A549 (cell line): ENCODE data around the gene DBH. TPM values are rescaled to one million over a fixed set of nuclear protein-coding genes. Genes with fewer than 3 reads are reported as not detected.

Experiments
- ATAC-seq, 2 experiments: fragments of 200-7000 bp in 1 of 2; fragments of >200 bp in 1 of 2; cut with Nextera tagmentation in 1 of 2; cut with Tn5 transposase in 1 of 2; 3 replicates each; pipeline versions ENCODE4 v1.8.0 to v1.9.1; 2018 to 2020; ENCODE audit warnings: mild to moderate bottlenecking in 1 of 2, moderate library complexity in 1 of 2
- CTCF ChIA-PET: fragments of 300-600 bp; sonication (Branson Sonifier 250); formaldehyde crosslinking; extraction: SDS; loops from one replicate; lab custom pipeline; 2021; ENCODE audit warnings: antibody characterized with exemption, inconsistent platforms; lab: Yijun Ruan, JAX
- POLR2A ChIA-PET: fragments of 350-600 bp; formaldehyde crosslinking; extraction: SDS; loops from one replicate; lab custom pipeline; 2021; ENCODE audit warnings: antibody characterized with exemption, inconsistent platforms; lab: Yijun Ruan, JAX
- DNase-seq, 2 experiments: peaks; one replicate each; pipeline versions ENCODE4 v3.0.0 to v3.0.0-alpha.2; 2011 to 2016; ENCODE audit warnings: low read depth in 1 of 2, low spot score in 1 of 2
- FAIRE-seq: peaks from 2 replicates; lab custom pipeline; 2011; peaks lifted over from hg19 to GRCh38; lab: Jason Lieb, UNC
- H3K27ac ChIP-seq, 2 experiments: fragments of >200 bp; sonication (Bioruptor Twin); formaldehyde crosslinking; 3 replicates each; pipeline ENCODE4 v1.5.1; 2016 to 2017
- H3K4me1 ChIP-seq: fragments of >200 bp; sonication (Bioruptor Twin); formaldehyde crosslinking; 3 replicates; pipeline ENCODE4 v1.6.1; 2016
- H3K4me2 ChIP-seq: fragments of >200 bp; sonication (Bioruptor Twin); formaldehyde crosslinking; 3 replicates; pipeline ENCODE4 v1.6.1; 2016
- H3K4me3 ChIP-seq: fragments of >200 bp; sonication (Bioruptor Twin); formaldehyde crosslinking; 3 replicates; pipeline ENCODE4 v1.5.1; 2016
- H3K9me3 ChIP-seq: fragments of >200 bp; sonication (Bioruptor Twin); formaldehyde crosslinking; 3 replicates; pipeline ENCODE4 v1.6.1; 2016
- BHLHE40 ChIP-seq: IDR thresholded peaks from 2 replicates; pipeline ENCODE4 v1.6.1; 2012; ENCODE audit warnings: low read depth, low read length, inconsistent platforms
- CBX2 ChIP-seq: fragments of 200-600 bp; sonication (generic); IDR thresholded peaks from 2 replicates; pipeline ENCODE4 v1.6.1; 2016; ENCODE audit warnings: low read depth, mild to moderate bottlenecking, borderline replicate concordance
- CHD4 ChIP-seq: fragments of 200-600 bp; sonication (generic); IDR thresholded peaks from 2 replicates; pipeline ENCODE4 v1.6.1; 2016; ENCODE audit warnings: antibody characterized with exemption, mild to moderate bottlenecking, borderline replicate concordance
- CTCF ChIP-seq: fragments of >200 bp; sonication (Bioruptor Twin); formaldehyde crosslinking; IDR thresholded peaks from 3 replicates; pipeline ENCODE4 v1.5.1; 2016
- FOSB ChIP-seq: fragments of 250-450 bp; sonication (Bioruptor Pico); IDR thresholded peaks from 2 replicates; pipeline ENCODE4 v1.5.0; 2020; ENCODE audit warnings: mild to moderate bottlenecking, moderate library complexity
- HEYL ChIP-seq: fragments of 250-450 bp; sonication (Bioruptor Pico); IDR thresholded peaks from 2 replicates; pipeline ENCODE4 v1.8.0; 2021; ENCODE audit warnings: mild to moderate bottlenecking, moderate library complexity
- HOXB13 ChIP-seq: fragments of 250-450 bp; sonication (Bioruptor Pico); IDR thresholded peaks from 2 replicates; pipeline ENCODE4 v1.5.0; 2020; ENCODE audit warnings: low read depth, mild to moderate bottlenecking, moderate library complexity
- HOXB5 ChIP-seq: fragments of 250-450 bp; sonication (Bioruptor Pico); IDR thresholded peaks from 2 replicates; pipeline ENCODE4 v1.5.0; 2020; ENCODE audit warnings: mild to moderate bottlenecking, moderate library complexity
- NFE2L2 ChIP-seq: fragments of 150-350 bp; conservative IDR thresholded peaks from 2 replicates; pipeline ENCODE4 v1.6.1; 2014; ENCODE audit warnings: low read length
- RARB ChIP-seq: fragments of 250-450 bp; sonication (Bioruptor Pico); IDR thresholded peaks from 2 replicates; pipeline ENCODE4 v1.8.0; 2021; ENCODE audit warnings: mild to moderate bottlenecking, moderate library complexity
- TFCP2L1 ChIP-seq: fragments of 250-450 bp; sonication (Bioruptor Pico); IDR thresholded peaks from 2 replicates; pipeline ENCODE4 v1.5.0; 2021; ENCODE audit warnings: mild to moderate bottlenecking
- ZC3H11A ChIP-seq: fragments of 450-650 bp; IDR thresholded peaks from 2 replicates; pipeline ENCODE4 v1.6.1; 2014; ENCODE audit warnings: antibody characterized with exemption, mild to moderate bottlenecking
- ZNF302 ChIP-seq: fragments of 250-450 bp; sonication (Bioruptor Pico); IDR thresholded peaks from 2 replicates; pipeline ENCODE4 v1.9.0; 2021; ENCODE audit warnings: inconsistent platforms, mild to moderate bottlenecking, moderate library complexity
- WGBS: methylation state at CpG from one replicate; pipeline ENCODE4 v1.1.6; 2017; ENCODE audit errors: missing lambda C conversion rate; 5-methylcytosine and 5-hydroxymethylcytosine counted together
- polyA minus RNA-seq: library from RNA; depleted of rRNA, polyadenylated mRNA; stranded (reverse); fragments of >200 nt; gene quantifications from 2 replicates; pipeline ENCODE4 v1.2.3, GENCODE V29; 2011; rRNA and poly(A)+ RNA removed
- polyA plus RNA-seq, 4 experiments: library from polyadenylated mRNA; depleted of rRNA in 3 of 4; stranded (reverse); fragments of >200 nt; fragmentation: RNase III in 1 of 4; extraction: RNeasy Plus Mini Kit Qiagen cat#74134 plus additional on column Dnase treatment in 1 of 4; gene quantifications; 2 replicates in 3 of 4; 3 replicates in 1 of 4; pipeline ENCODE4 v1.2.3, GENCODE V29; 2011 to 2017
- TF ChIP-seq, protein P1 (sequence below): fragments of 250-450 bp; sonication (Bioruptor Pico); IDR thresholded peaks from 2 replicates; pipeline ENCODE4 v1.5.0; 2021; ENCODE audit warnings: mild to moderate bottlenecking, moderate library complexity, borderline replicate concordance
- TF ChIP-seq, protein P2 (sequence below): fragments of 200-600 bp; sonication (generic); IDR thresholded peaks from 2 replicates; pipeline ENCODE4 v1.6.1; 2016; ENCODE audit warnings: antibody characterized with exemption, mild to moderate bottlenecking, moderate library complexity
- TF ChIP-seq, protein P3 (sequence below): fragments of >200 bp; sonication (Bioruptor Twin); formaldehyde crosslinking; IDR thresholded peaks from 2 replicates; pipeline ENCODE4 v1.6.1; 2016

Gene DBH
- polyA plus RNA-seq (2011; rRNA removed) (not detected in 2 replicates), polyA plus RNA-seq (2017; fragmentation: RNase III; extraction: RNeasy Plus Mini Kit Qiagen cat#74134 plus additional on column Dnase treatment) (not detected in 3 replicates), polyA minus RNA-seq (not detected in 2 replicates)
- not detected in 2 replicates for polyA plus RNA-seq (2012; cell fraction: cytosol; rRNA removed)
- not detected in 2 replicates for polyA plus RNA-seq (2012; cell fraction: nucleus; rRNA removed)

DNA sequence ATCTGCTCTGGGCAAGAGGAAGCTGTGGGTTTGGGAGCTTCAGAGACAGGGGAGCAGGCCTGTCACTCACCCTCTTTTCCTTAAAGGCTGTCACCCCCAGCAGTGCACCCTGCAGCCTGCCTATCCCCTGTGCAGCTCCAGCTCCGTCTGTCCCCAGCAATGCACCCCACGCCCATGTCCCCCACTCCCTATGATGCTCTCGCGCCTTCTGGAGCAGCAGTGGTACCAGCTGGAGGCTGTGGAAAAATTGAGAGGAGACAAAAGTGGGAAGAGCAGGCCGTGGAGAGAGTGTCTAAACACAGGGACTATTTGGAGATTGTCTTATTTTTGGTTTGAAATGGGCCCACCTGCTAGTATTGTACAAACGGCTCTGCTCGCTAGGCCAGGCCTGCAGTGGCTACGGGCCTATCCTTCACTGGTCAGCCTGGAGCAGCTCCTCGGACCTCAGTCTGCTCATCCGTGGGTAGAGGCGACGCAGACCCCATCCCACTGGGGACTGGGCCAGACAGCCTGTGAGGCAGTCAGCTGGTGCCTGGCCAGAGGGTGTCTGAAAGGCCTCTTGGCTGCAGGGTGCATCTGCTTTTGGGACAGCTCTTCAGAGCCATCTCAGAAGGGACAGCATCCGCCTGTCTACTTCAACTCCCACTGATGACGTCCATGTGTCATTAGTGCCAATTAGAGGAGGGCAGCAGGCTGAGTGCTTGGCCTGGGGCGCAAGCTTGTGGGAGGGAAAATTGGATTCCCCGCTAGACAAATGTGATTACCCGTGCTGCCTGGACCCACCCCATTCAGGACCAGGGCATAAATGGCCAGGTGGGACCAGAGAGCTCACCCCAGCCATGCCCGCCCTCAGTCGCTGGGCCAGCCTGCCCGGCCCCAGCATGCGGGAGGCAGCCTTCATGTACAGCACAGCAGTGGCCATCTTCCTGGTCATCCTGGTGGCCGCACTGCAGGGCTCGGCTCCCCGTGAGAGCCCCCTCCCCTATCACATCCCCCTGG is at the start of gene DBH:
TSS of gene DBH (plus strand) at position 831 of the 999 bp plus-strand sequence. CDS start at position 840, 9 bp downstream.
- no peak for DNase-seq
- CTCF ChIA-PET, result interaction anchor here (1.3 to 1.4 kb wide), 3 partner anchors 12 to 359 kb away, joined by 3 to 6 read pairs (median 4); no protein-coding TSS in a partner anchor
- TF ChIP-seq HOXB13 (CRISPR knock-in tag), result no peak
- TF ChIP-seq, protein P1, sequence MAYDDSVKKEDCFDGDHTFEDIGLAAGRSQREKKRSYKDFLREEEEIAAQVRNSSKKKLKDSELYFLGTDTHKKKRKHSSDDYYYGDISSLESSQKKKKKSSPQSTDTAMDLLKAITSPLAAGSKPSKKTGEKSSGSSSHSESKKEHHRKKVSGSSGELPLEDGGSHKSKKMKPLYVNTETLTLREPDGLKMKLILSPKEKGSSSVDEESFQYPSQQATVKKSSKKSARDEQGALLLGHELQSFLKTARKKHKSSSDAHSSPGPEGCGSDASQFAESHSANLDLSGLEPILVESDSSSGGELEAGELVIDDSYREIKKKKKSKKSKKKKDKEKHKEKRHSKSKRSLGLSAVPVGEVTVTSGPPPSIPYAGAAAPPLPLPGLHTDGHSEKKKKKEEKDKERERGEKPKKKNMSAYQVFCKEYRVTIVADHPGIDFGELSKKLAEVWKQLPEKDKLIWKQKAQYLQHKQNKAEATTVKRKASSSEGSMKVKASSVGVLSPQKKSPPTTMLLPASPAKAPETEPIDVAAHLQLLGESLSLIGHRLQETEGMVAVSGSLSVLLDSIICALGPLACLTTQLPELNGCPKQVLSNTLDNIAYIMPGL (CRISPR knock-in tag), result no peak
- TF ChIP-seq, all 56 proteins: peak for 0
- no peak within 1 kb of the TSS for H3K4me2 ChIP-seq
- H3K27ac ChIP-seq, result no peak within 1 kb of the TSS
- ATAC-seq (no peak), FAIRE-seq (no peak)
- H3K4me1 ChIP-seq, result no peaks in the 10 kb centered on the region
- no peak within 1 kb of the TSS for H3K4me3 ChIP-seq
- H3K9me3 ChIP-seq, result no peaks in the 10 kb centered on the region
- WGBS, result 47% methylated on average over 21 of the region's 24 CpGs
- POLR2A ChIA-PET, result no interaction called here

DNA sequence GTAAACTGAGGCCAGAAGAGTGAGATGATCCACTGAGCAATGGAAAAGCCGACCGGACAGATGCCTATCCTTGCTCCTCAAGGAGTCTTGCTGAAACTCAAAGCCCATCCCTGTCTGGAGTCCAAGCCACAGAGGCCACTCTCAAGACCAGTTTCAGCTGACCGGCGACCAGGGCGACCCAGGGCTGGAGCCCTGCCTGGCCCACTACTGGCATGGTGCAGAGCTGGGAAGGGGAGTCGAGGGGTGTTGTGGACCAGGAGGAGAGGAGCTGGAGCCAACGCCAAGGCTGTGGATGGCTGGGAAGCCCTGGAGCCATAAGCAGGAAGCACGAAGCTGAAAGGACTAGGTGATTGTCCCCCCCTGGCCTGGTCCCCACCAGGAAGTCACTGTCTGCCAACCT is 49.1 kb upstream of the DBH start:
- ATAC-seq, result no peak
- 0 out of 3 replicates have a peak, but pooled peaks cover 9% of the 10 kb centered on the region for H3K9me3 ChIP-seq
- H3K4me3 ChIP-seq, result no peak overlapping the region
- H3K27ac ChIP-seq, result no peak overlapping the region
- POLR2A ChIA-PET, result no interaction called here
- no peak overlapping the region for H3K4me2 ChIP-seq
- TF ChIP-seq FOSB (CRISPR knock-in tag) (no peak), ZC3H11A (no peak), CHD4 (no peak), HEYL (CRISPR knock-in tag) (no peak), HOXB5 (no peak), RARB (CRISPR knock-in tag) (no peak), ZNF302 (no peak), CTCF (no peak), TFCP2L1 (CRISPR knock-in tag) (no peak), CBX2 (no peak), BHLHE40 (no peak), NFE2L2 (no peak)
- TF ChIP-seq, protein P2, sequence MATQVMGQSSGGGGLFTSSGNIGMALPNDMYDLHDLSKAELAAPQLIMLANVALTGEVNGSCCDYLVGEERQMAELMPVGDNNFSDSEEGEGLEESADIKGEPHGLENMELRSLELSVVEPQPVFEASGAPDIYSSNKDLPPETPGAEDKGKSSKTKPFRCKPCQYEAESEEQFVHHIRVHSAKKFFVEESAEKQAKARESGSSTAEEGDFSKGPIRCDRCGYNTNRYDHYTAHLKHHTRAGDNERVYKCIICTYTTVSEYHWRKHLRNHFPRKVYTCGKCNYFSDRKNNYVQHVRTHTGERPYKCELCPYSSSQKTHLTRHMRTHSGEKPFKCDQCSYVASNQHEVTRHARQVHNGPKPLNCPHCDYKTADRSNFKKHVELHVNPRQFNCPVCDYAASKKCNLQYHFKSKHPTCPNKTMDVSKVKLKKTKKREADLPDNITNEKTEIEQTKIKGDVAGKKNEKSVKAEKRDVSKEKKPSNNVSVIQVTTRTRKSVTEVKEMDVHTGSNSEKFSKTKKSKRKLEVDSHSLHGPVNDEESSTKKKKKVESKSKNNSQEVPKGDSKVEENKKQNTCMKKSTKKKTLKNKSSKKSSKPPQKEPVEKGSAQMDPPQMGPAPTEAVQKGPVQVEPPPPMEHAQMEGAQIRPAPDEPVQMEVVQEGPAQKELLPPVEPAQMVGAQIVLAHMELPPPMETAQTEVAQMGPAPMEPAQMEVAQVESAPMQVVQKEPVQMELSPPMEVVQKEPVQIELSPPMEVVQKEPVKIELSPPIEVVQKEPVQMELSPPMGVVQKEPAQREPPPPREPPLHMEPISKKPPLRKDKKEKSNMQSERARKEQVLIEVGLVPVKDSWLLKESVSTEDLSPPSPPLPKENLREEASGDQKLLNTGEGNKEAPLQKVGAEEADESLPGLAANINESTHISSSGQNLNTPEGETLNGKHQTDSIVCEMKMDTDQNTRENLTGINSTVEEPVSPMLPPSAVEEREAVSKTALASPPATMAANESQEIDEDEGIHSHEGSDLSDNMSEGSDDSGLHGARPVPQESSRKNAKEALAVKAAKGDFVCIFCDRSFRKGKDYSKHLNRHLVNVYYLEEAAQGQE, result no peak
- TF ChIP-seq, protein P3, sequence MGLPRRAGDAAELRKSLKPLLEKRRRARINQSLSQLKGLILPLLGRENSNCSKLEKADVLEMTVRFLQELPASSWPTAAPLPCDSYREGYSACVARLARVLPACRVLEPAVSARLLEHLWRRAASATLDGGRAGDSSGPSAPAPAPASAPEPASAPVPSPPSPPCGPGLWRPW, result no peak
- H3K4me1 ChIP-seq, result no peaks in the 10 kb centered on the region
- 50% methylated on average over 8 of the region's 8 CpGs for WGBS
- no peak for DNase-seq
- FAIRE-seq, result no peak
- CTCF ChIA-PET, result interaction anchor here (0.6 to 1.4 kb wide), 2 partner anchors 139 to 149 kb away, joined by 3 to 5 read pairs; no protein-coding TSS in a partner anchor
